HEK293 (cell line): Measurements from ENCODE around the gene CPTP.
A peak's percentile ranks its signal among the peaks of the same experiment; 100 is the strongest.

Source experiments
- BCL11A ChIP-seq: fragments of 450-650 bp; formaldehyde crosslinking; IDR thresholded peaks from 2 replicates; pipeline ENCODE4 v1.5.1; 2016; ENCODE audit warnings: low read depth, missing biosample characterization, missing genetic modification characterization
- GLIS1 ChIP-seq: fragments of 450-650 bp; formaldehyde crosslinking; IDR thresholded peaks from 2 replicates; pipeline ENCODE4 v1.5.1; 2016; ENCODE audit warnings: missing biosample characterization, missing genetic modification characterization
- IKZF3 ChIP-seq: fragments of 450-650 bp; IDR thresholded peaks from 2 replicates; pipeline ENCODE4 v1.5.0; 2018; ENCODE audit warnings: missing biosample characterization, mild to moderate bottlenecking, missing genetic modification characterization, moderate library complexity
- KLF8 ChIP-seq: fragments of 450-650 bp; formaldehyde crosslinking; IDR thresholded peaks from 2 replicates; pipeline ENCODE4 v1.5.1; 2016; ENCODE audit warnings: missing biosample characterization, missing genetic modification characterization
- MYNN ChIP-seq: fragments of 450-650 bp; formaldehyde crosslinking; IDR thresholded peaks from 2 replicates; pipeline ENCODE4 v1.5.1; 2016; ENCODE audit warnings: missing biosample characterization, missing genetic modification characterization, borderline replicate concordance
- SCRT2 ChIP-seq: fragments of 450-650 bp; formaldehyde crosslinking; IDR thresholded peaks from 2 replicates; pipeline ENCODE4 v1.5.1; 2016; ENCODE audit warnings: missing biosample characterization, missing genetic modification characterization
- SETDB1 ChIP-seq: IDR thresholded peaks from one replicate; pipeline ENCODE4 v1.6.1; 2017; ENCODE audit warnings: mild to moderate bottlenecking, low read length, moderate library complexity, mixed read lengths; ENCODE audit not compliant: insufficient read length
- SP7 ChIP-seq: fragments of 450-650 bp; formaldehyde crosslinking; IDR thresholded peaks from 2 replicates; pipeline ENCODE4 v1.5.1; 2016; ENCODE audit warnings: missing biosample characterization, missing genetic modification characterization
- WT1 ChIP-seq: fragments of 450-650 bp; formaldehyde crosslinking; IDR thresholded peaks from 2 replicates; pipeline ENCODE4 v1.5.1; 2016; ENCODE audit warnings: missing biosample characterization, missing genetic modification characterization
- ZBTB8A ChIP-seq: fragments of 450-650 bp; formaldehyde crosslinking; IDR thresholded peaks from 2 replicates; pipeline ENCODE4 v1.5.1; 2016; ENCODE audit warnings: missing biosample characterization, missing genetic modification characterization
- ZNF133 ChIP-seq: fragments of 450-650 bp; formaldehyde crosslinking; IDR thresholded peaks from 2 replicates; pipeline ENCODE4 v1.5.1; 2016; ENCODE audit warnings: missing biosample characterization, missing genetic modification characterization
- ZNF155 ChIP-seq: fragments of 450-650 bp; formaldehyde crosslinking; IDR thresholded peaks from 2 replicates; pipeline ENCODE4 v1.5.1; 2016; ENCODE audit warnings: missing biosample characterization, missing genetic modification characterization
- ZNF157 ChIP-seq: fragments of 450-650 bp; formaldehyde crosslinking; IDR thresholded peaks from 2 replicates; pipeline ENCODE4 v1.5.1; 2016; ENCODE audit warnings: missing biosample characterization, missing genetic modification characterization
- ZNF184 ChIP-seq: fragments of 450-650 bp; IDR thresholded peaks from 2 replicates; pipeline ENCODE4 v1.5.1; 2018; ENCODE audit warnings: missing biosample characterization, mild to moderate bottlenecking, missing genetic modification characterization
- ZNF19 ChIP-seq: fragments of 450-650 bp; formaldehyde crosslinking; IDR thresholded peaks from 2 replicates; pipeline ENCODE4; 2016; ENCODE audit warnings: missing biosample characterization, missing genetic modification characterization, low read depth
- ZNF302 ChIP-seq: fragments of 450-650 bp; formaldehyde crosslinking; IDR thresholded peaks from 2 replicates; pipeline ENCODE4 v1.5.1; 2016; ENCODE audit warnings: missing biosample characterization, missing genetic modification characterization, low read depth
- ZNF335 ChIP-seq: fragments of 450-650 bp; formaldehyde crosslinking; conservative IDR thresholded peaks from 2 replicates; pipeline ENCODE4 v1.5.1; 2016; ENCODE audit warnings: missing biosample characterization, missing genetic modification characterization
- ZNF350 ChIP-seq: fragments of 450-650 bp; formaldehyde crosslinking; IDR thresholded peaks from 2 replicates; pipeline ENCODE4 v1.5.0; 2017; ENCODE audit warnings: missing biosample characterization, mild to moderate bottlenecking, missing genetic modification characterization
- ZNF416 ChIP-seq: fragments of 450-650 bp; formaldehyde crosslinking; IDR thresholded peaks from 2 replicates; pipeline ENCODE4 v1.5.1; 2016; ENCODE audit warnings: missing biosample characterization, missing genetic modification characterization
- ZNF600 ChIP-seq: fragments of 450-650 bp; formaldehyde crosslinking; IDR thresholded peaks from 2 replicates; pipeline ENCODE4 v1.5.1; 2016; ENCODE audit warnings: missing biosample characterization, missing genetic modification characterization
- ZNF621 ChIP-seq: fragments of 450-650 bp; formaldehyde crosslinking; IDR thresholded peaks from 2 replicates; pipeline ENCODE4 v1.5.1; 2017; ENCODE audit warnings: missing biosample characterization, missing genetic modification characterization
- ZNF654 ChIP-seq: fragments of 450-650 bp; formaldehyde crosslinking; IDR thresholded peaks from 2 replicates; pipeline ENCODE4 v1.5.1; 2016; ENCODE audit warnings: low read depth, missing biosample characterization, missing genetic modification characterization
- ZNF664 ChIP-seq: fragments of 450-650 bp; formaldehyde crosslinking; IDR thresholded peaks from 2 replicates; pipeline ENCODE4 v1.5.1; 2016; ENCODE audit warnings: missing biosample characterization, missing genetic modification characterization
- ZSCAN30 ChIP-seq: fragments of 450-650 bp; IDR thresholded peaks from 2 replicates; pipeline ENCODE4 v1.5.1; 2018; ENCODE audit warnings: missing biosample characterization, mild to moderate bottlenecking, missing genetic modification characterization, moderate library complexity
- ZXDB ChIP-seq: fragments of 450-650 bp; formaldehyde crosslinking; IDR thresholded peaks from 2 replicates; pipeline ENCODE4 v1.5.1; 2016; ENCODE audit warnings: missing biosample characterization, missing genetic modification characterization
- TF ChIP-seq, protein P1 (sequence below): fragments of 450-650 bp; formaldehyde crosslinking; IDR thresholded peaks from 2 replicates; pipeline ENCODE4 v1.5.1; 2016; ENCODE audit warnings: missing biosample characterization, missing genetic modification characterization
- TF ChIP-seq, protein P2 (sequence below): fragments of 450-650 bp; formaldehyde crosslinking; IDR thresholded peaks from 2 replicates; pipeline ENCODE4 v1.5.1; 2016; ENCODE audit warnings: missing biosample characterization, missing genetic modification characterization
- TF ChIP-seq, protein P3 (sequence below): fragments of 450-650 bp; formaldehyde crosslinking; optimal IDR thresholded peaks from 2 replicates; pipeline ENCODE3; 2016; ENCODE audit warnings: missing biosample characterization, mild to moderate bottlenecking, missing genetic modification characterization
- TF ChIP-seq, protein P4 (sequence below): fragments of 450-650 bp; formaldehyde crosslinking; IDR thresholded peaks from 2 replicates; pipeline ENCODE4 v1.5.1; 2016; ENCODE audit warnings: missing biosample characterization, missing genetic modification characterization
- TF ChIP-seq, protein P5 (sequence below): fragments of 450-650 bp; formaldehyde crosslinking; IDR thresholded peaks from 2 replicates; pipeline ENCODE4 v1.5.1; 2017; ENCODE audit warnings: missing biosample characterization, mild to moderate bottlenecking, missing genetic modification characterization, moderate library complexity
- TF ChIP-seq, protein P6 (sequence below): fragments of 450-650 bp; IDR thresholded peaks from 2 replicates; pipeline ENCODE4 v1.5.1; 2018; ENCODE audit warnings: missing biosample characterization, mild to moderate bottlenecking, missing genetic modification characterization

The CPTP gene

DNA sequence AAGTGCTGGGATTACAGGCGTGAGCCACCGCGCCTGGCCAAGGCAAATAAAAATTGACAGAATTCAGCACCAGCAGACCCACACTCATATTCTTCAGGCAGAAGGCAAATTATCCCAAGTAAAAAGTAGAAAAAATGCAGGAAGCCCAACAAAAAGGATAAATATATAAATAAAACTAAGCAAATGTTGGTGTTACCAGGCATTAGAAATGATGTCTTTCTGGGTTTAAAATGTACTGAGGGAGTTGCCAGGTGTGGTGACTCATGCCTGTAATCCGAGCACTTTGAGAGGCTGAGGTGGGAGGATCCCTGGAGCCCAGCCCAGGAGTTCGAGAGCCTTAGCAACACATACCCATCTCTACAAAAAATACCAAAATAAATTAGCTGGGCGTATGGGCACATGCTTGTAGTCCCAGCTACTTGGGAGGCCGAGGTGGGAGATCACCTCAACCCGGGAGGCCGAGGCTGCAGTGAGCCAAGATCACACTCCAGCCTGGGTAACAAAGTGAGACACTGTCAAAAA lies 6.4 kb upstream of the CPTP start (continued):
- TF ChIP-seq, protein P1, sequence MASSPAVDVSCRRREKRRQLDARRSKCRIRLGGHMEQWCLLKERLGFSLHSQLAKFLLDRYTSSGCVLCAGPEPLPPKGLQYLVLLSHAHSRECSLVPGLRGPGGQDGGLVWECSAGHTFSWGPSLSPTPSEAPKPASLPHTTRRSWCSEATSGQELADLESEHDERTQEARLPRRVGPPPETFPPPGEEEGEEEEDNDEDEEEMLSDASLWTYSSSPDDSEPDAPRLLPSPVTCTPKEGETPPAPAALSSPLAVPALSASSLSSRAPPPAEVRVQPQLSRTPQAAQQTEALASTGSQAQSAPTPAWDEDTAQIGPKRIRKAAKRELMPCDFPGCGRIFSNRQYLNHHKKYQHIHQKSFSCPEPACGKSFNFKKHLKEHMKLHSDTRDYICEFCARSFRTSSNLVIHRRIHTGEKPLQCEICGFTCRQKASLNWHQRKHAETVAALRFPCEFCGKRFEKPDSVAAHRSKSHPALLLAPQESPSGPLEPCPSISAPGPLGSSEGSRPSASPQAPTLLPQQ (tag by site-specific recombination), result 0 out of 2 replicates have a peak, but pooled peaks have one; percentile 33
- TF ChIP-seq ZNF654 (tag by site-specific recombination) (no peak), MYNN (no peak), ZNF184 (tag by site-specific recombination) (peak; percentile 65), SETDB1 (no peak), SP7 (peak; percentile 87), ZSCAN30 (tag by site-specific recombination) (no peak), ZNF155 (tag by site-specific recombination) (no peak), BCL11A (peak; percentile 5; the same call in 1 of the 2 replicates), KLF8 (tag by site-specific recombination) (peak; percentile 70; the same call in 1 of the 2 replicates), ZNF302 (no peak), ZXDB (peak; percentile 38; the same call in 1 of the 2 replicates), ZNF157 (tag by site-specific recombination) (no peak), ZNF664 (tag by site-specific recombination) (peak; percentile 52; the same call in 1 of the 2 replicates), GLIS1 (peak; percentile 99), ZNF621 (tag by site-specific recombination) (no peak), ZNF335 (tag by site-specific recombination) (peak; percentile 67), WT1 (tag by site-specific recombination) (peak; percentile 96), ZNF350 (no peak), ZBTB8A (peak; percentile 91), ZNF19 (tag by site-specific recombination) (no peak), ZNF600 (no peak), SCRT2 (no peak), IKZF3 (peak; percentile 74), ZNF133 (tag by site-specific recombination) (no peak), ZNF416 (tag by site-specific recombination) (no peak)
- TF ChIP-seq, protein P2, sequence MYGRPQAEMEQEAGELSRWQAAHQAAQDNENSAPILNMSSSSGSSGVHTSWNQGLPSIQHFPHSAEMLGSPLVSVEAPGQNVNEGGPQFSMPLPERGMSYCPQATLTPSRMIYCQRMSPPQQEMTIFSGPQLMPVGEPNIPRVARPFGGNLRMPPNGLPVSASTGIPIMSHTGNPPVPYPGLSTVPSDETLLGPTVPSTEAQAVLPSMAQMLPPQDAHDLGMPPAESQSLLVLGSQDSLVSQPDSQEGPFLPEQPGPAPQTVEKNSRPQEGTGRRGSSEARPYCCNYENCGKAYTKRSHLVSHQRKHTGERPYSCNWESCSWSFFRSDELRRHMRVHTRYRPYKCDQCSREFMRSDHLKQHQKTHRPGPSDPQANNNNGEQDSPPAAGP (tag by site-specific recombination), result peak; percentile 84; the same call in 1 of the 2 replicates
- TF ChIP-seq, protein P3, sequence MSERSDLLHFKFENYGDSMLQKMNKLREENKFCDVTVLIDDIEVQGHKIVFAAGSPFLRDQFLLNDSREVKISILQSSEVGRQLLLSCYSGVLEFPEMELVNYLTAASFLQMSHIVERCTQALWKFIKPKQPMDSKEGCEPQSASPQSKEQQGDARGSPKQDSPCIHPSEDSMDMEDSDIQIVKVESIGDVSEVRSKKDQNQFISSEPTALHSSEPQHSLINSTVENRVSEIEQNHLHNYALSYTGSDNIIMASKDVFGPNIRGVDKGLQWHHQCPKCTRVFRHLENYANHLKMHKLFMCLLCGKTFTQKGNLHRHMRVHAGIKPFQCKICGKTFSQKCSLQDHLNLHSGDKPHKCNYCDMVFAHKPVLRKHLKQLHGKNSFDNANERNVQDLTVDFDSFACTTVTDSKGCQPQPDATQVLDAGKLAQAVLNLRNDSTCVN (tag by site-specific recombination), result peak; percentile 3
- TF ChIP-seq, protein P4, sequence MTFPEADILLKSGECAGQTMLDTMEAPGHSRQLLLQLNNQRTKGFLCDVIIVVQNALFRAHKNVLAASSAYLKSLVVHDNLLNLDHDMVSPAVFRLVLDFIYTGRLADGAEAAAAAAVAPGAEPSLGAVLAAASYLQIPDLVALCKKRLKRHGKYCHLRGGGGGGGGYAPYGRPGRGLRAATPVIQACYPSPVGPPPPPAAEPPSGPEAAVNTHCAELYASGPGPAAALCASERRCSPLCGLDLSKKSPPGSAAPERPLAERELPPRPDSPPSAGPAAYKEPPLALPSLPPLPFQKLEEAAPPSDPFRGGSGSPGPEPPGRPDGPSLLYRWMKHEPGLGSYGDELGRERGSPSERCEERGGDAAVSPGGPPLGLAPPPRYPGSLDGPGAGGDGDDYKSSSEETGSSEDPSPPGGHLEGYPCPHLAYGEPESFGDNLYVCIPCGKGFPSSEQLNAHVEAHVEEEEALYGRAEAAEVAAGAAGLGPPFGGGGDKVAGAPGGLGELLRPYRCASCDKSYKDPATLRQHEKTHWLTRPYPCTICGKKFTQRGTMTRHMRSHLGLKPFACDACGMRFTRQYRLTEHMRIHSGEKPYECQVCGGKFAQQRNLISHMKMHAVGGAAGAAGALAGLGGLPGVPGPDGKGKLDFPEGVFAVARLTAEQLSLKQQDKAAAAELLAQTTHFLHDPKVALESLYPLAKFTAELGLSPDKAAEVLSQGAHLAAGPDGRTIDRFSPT (tag by site-specific recombination), result peak; percentile 86
- TF ChIP-seq, protein P5, sequence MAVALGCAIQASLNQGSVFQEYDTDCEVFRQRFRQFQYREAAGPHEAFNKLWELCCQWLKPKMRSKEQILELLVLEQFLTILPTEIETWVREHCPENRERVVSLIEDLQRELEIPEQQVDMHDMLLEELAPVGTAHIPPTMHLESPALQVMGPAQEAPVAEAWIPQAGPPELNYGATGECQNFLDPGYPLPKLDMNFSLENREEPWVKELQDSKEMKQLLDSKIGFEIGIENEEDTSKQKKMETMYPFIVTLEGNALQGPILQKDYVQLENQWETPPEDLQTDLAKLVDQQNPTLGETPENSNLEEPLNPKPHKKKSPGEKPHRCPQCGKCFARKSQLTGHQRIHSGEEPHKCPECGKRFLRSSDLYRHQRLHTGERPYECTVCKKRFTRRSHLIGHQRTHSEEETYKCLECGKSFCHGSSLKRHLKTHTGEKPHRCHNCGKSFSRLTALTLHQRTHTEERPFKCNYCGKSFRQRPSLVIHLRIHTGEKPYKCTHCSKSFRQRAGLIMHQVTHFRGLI (tag by site-specific recombination), result peak; percentile 67; the same call in 1 of the 2 replicates
- TF ChIP-seq, protein P6, sequence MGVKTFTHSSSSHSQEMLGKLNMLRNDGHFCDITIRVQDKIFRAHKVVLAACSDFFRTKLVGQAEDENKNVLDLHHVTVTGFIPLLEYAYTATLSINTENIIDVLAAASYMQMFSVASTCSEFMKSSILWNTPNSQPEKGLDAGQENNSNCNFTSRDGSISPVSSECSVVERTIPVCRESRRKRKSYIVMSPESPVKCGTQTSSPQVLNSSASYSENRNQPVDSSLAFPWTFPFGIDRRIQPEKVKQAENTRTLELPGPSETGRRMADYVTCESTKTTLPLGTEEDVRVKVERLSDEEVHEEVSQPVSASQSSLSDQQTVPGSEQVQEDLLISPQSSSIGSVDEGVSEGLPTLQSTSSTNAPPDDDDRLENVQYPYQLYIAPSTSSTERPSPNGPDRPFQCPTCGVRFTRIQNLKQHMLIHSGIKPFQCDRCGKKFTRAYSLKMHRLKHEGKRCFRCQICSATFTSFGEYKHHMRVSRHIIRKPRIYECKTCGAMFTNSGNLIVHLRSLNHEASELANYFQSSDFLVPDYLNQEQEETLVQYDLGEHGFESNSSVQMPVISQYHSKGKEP, result 0 out of 2 replicates have a peak, but pooled peaks have one; percentile 47
